Measurements from ENCODE around the gene SRBD1.

DNA sequence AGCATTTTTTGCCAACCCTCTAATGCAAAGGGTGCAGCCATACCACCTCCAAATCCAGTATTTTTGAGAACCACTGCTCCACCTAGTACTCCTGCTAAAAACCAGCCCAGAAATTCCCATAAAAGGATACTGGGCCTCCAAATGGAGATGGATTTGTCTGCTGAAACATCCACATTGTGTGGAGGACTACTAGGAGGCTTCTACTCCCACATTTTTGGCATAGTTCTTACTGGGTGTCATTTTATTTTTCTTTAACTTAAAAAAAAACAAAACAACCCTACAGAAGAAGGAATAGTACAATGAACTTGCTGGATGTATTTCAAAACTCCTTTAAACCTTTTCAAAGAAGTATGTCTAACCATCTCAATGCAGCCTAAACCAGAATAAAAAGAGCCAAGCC, 219.2 kb downstream of the SRBD1 start:
- no peak for TF ChIP-seq CTCF (IDR thresholded peaks at IDR 0.05)
- no peak for TF ChIP-seq POLR2AphosphoS5 (IDR thresholded peaks at IDR 0.05)

Data from esophagus muscularis mucosa (tissue), 3 donors.